Fibroblast of mammary gland (primary cell): ENCODE results near the gene SNED1.

Experiments
- DNase-seq: peaks from one replicate; pipeline ENCODE4 v3.0.0-alpha.2; 2010; ENCODE audit warnings: low read depth
- H3K4me3 ChIP-seq: 2 replicates; pipeline ENCODE4 v1.5.1; 2011; ENCODE audit warnings: low read depth, mild to moderate bottlenecking, low read length, moderate library complexity; ENCODE audit not compliant: control insufficient read depth
- TF ChIP-seq, protein P1 (sequence below): conservative IDR thresholded peaks from 2 replicates; pipeline ENCODE4 v1.5.1; 2011; ENCODE audit warnings: low read depth, low read length, inconsistent platforms; ENCODE audit not compliant: control insufficient read depth, insufficient read depth

SNED1 gene

GRCh38 chr2:241110089-241110606 is 111.7 kb downstream of the SNED1 start:
- TF ChIP-seq, protein P1, sequence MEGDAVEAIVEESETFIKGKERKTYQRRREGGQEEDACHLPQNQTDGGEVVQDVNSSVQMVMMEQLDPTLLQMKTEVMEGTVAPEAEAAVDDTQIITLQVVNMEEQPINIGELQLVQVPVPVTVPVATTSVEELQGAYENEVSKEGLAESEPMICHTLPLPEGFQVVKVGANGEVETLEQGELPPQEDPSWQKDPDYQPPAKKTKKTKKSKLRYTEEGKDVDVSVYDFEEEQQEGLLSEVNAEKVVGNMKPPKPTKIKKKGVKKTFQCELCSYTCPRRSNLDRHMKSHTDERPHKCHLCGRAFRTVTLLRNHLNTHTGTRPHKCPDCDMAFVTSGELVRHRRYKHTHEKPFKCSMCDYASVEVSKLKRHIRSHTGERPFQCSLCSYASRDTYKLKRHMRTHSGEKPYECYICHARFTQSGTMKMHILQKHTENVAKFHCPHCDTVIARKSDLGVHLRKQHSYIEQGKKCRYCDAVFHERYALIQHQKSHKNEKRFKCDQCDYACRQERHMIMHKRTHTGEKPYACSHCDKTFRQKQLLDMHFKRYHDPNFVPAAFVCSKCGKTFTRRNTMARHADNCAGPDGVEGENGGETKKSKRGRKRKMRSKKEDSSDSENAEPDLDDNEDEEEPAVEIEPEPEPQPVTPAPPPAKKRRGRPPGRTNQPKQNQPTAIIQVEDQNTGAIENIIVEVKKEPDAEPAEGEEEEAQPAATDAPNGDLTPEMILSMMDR, result no peak
- no peak overlapping the region for H3K4me3 ChIP-seq

GRCh38 chr2:241110607-241111439 is 112.4 kb downstream of the SNED1 start:
- no peak overlapping the region for H3K4me3 ChIP-seq
- TF ChIP-seq, protein P1, result no peak
- no peak for DNase-seq

More at GRCh38 chr2:241110089-241110606, 111.7 kb downstream of the SNED1 start:
- no peak for DNase-seq

- TF ChIP-seq, protein P1, result no peak
- no peak for DNase-seq
- no peak overlapping the region for H3K4me3 ChIP-seq
Measured at GRCh38 chr2:241111440-241111805, 113.0 kb downstream of the SNED1 start.

DNA sequence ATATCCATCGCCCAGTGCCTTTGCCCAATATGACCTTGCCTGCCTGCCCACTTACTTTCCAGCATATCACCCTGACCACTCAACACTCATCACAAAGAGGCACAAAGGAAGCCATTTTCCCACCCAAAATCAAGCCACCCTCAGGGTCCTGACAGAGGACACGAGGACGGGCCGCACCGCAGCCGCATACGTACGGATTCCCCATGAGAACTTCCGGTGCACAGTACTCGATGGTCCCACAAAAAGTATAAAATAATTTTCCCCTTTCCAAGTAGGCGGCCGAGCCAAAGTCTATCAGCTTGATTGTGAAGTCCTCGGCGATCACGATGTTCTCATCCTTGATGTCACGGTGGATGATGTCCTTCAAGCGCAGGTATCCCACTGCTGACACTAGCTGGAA is 113.6 kb downstream of the SNED1 start:
- DNase-seq, result no peak
- TF ChIP-seq, protein P1, result no peak
- H3K4me3 ChIP-seq, result no peak overlapping the region

DNA sequence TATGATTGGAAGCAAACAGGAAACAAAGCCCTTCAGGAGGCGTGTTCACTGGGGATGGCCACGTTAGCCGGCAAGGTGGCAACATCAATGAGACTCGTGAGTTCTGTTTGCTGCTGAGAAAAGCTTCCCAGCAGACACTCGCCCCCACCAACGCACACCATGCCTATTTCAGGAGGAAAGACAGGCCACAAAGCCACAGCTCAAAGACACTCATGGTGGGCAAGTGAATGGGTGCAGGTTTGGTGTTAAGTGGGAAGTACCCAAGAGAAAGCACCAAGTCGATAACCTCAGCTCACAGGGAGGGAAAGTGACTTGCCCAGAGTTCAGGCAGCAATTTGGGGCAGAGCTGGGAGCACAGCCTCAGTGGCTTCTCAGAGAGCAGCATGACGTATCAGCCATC is 114.2 kb downstream of the SNED1 start:
- DNase-seq, result no peak
- H3K4me3 ChIP-seq, result no peak overlapping the region
- TF ChIP-seq, protein P1, result no peak

DNA sequence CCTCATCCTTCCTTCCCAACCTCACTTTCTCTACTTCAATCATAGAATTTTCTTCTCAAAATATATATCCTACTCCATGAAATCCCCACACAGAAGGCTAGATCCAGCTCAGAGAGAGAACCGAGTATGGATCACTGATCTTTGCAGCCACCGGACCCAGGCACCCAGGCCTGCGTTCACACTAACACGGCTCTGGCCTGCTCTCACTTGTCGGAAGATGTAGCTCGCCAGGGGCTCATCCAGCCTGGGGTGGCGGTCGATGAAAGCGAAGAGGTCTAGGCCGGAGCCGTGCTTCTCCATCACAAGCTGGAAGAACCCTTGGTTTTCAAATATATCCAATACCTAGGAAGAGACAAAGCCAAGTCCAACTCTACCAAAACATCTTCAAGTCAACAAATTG is 116.4 kb downstream of the SNED1 start:
- no peak for DNase-seq
- no peak overlapping the region for H3K4me3 ChIP-seq
- TF ChIP-seq, protein P1, result no peak
